ENCODE measurements around the gene ABCC1. TPM values are rescaled to one million over a fixed set of nuclear protein-coding genes. Genes with fewer than 3 reads are reported as not detected.

ABCC1 gene
- total and polyA plus RNA-seq, 2 of the 8 experiments (the other 6 are each of a cell fraction or from before 2014, with no cell fraction given), result 42.6 to 66.8 TPM

- Histone ChIP-seq H3K56ac (replicated peaks; ENCODE audit: insufficient read length, low read depth, low read length) (no peak overlapping the region), H2BK20ac (ENCODE audit: low read length) (no peak overlapping the region), H3K27ac (ENCODE audit: low read depth, low read length) (no peak overlapping the region), H3K4me1 (replicated peaks in 1 of 4; ENCODE audit: control insufficient read depth in 3 of 4, insufficient read depth in 4 of 4, low read length in 3 of 4) (no peaks in the 10 kb centered on the region), H2BK15ac (ENCODE audit: low read length) (no peak overlapping the region), H3K9me3 (ENCODE audit: insufficient read depth in 2 of 2, low read depth in 1 of 2, low read length in 1 of 2) (no peaks in the 10 kb centered on the region), H3K9ac (replicated peaks in 1 of 4; ENCODE audit: extremely low read depth in 1 of 4, low read depth in 3 of 4, low read length in 3 of 4) (no peak overlapping the region), H3K79me2 (ENCODE audit: control insufficient read depth in 1 of 2, insufficient read depth in 2 of 2, low read length in 2 of 2) (peaks cover 0 to 6% of the 10 kb centered on the region in 2 experiments; a peak in 1 of 4 replicates), H3K18ac (ENCODE audit: extremely low read depth, low read length) (no peak overlapping the region), H3K4me3 (ENCODE audit: extremely low read depth in 1 of 4, insufficient read depth in 2 of 4, low read depth in 3 of 4, low read length in 4 of 4) (no peak overlapping the region), H3K23ac (ENCODE audit: insufficient read length) (no peak overlapping the region), H2AK5ac (ENCODE audit: low read depth, low read length) (no peak overlapping the region), H4K20me1 (replicated peaks in 1 of 2; ENCODE audit: control insufficient read depth in 1 of 2, insufficient read depth in 2 of 2, low read length in 2 of 2) (peaks cover 9 to 11% of the 10 kb centered on the region in 2 experiments), H2BK12ac (ENCODE audit: low read depth, low read length) (no peak overlapping the region), H3K14ac (ENCODE audit: insufficient read length) (no peak overlapping the region), H3K23me2 (ENCODE audit: low read depth, low read length) (no peaks in the 10 kb centered on the region), H2BK5ac (ENCODE audit: low read depth, low read length) (no peak overlapping the region), H3K36me3 (ENCODE audit: control insufficient read depth in 2 of 4, insufficient read depth in 4 of 4, low read length in 3 of 4) (peaks cover 4 to 42% (median 22%) of the 10 kb centered on the region in 4 experiments; a peak in 7 of 8 replicates), H4K8ac (ENCODE audit: extremely low read depth, insufficient read depth, low read length) (no peak overlapping the region), H3K4me2 (ENCODE audit: insufficient read depth in 1 of 2, low read depth in 2 of 2, low read length in 2 of 2) (no peak overlapping the region), H3K27me3 (replicated peaks in 1 of 4; ENCODE audit: control insufficient read depth in 3 of 4, extremely low read depth in 1 of 4, insufficient read depth in 3 of 4, low read length in 3 of 4) (no peaks in the 10 kb centered on the region), H2BK120ac (replicated peaks; ENCODE audit: low read depth, low read length) (no peak overlapping the region), H2AFZ (ENCODE audit: low read length) (no peak overlapping the region), H3K79me1 (ENCODE audit: low read depth, low read length) (peaks cover 2% of the 10 kb centered on the region; the same call in 1 of the 2 replicates), H4K5ac (ENCODE audit: insufficient read length, low read depth, low read length) (no peak overlapping the region), H3K4ac (replicated peaks; ENCODE audit: insufficient read length, low read depth, low read length) (no peak overlapping the region), H4K91ac (replicated peaks; ENCODE audit: insufficient read length, low read length) (no peak overlapping the region)
- no peak for FAIRE-seq
- no peak for DNase-seq (ENCODE audit: low read depth in 1 of 2, low spot score in 2 of 2)
- WGBS, 2 experiments (ENCODE audit: extremely low coverage in 1 of 2, insufficient coverage in 1 of 2, insufficient read length in 1 of 2, insufficient replicate concordance in 2 of 2, low coverage in 1 of 2, low lambda C conversion rate in 2 of 2, missing lambda C conversion rate in 1 of 2), result 87% methylated on average over 4 of the region's 4 CpGs; no CpG with 5 or more reads in 1 of the 2 experiments
- ChIA-PET POLR2A (ENCODE audit: partially characterized antibody) (no interaction called here), CTCF (ENCODE audit: partially characterized antibody) (interaction anchor here (1.0 to 1.3 kb wide), 2 partner anchors 9 to 14 kb away, joined by 3 to 5 read pairs; no protein-coding TSS in a partner anchor)
- TF ChIP-seq JUN (IDR thresholded peaks at IDR 0.05; ENCODE audit: low read depth, low read length) (no peak), SIX5 (IDR thresholded peaks at IDR 0.05; ENCODE audit: low read depth, low read length) (no peak), BACH1 (IDR thresholded peaks at IDR 0.05; ENCODE audit: low read length) (no peak), KDM5A (IDR thresholded peaks at IDR 0.05; ENCODE audit: low read length) (no peak), CTBP2 (IDR thresholded peaks at IDR 0.05; ENCODE audit: borderline replicate concordance, insufficient read depth, insufficient read length, low read length) (no peak), CHD1 (IDR thresholded peaks at IDR 0.05; ENCODE audit: low read depth, low read length) (no peak), SAP30 (IDR thresholded peaks at IDR 0.05; ENCODE audit: insufficient read depth, insufficient replicate concordance, low read length) (no peak)
Measured at GRCh38 chr16:16018705-16019104, 69.3 kb downstream of the ABCC1 start.
